NB4 (cell line): Measurements from ENCODE around the gene HOTAIR.

Experiments used
- CTCF ChIP-seq: IDR thresholded peaks from one replicate; pipeline ENCODE4 v1.5.1; 2012; ENCODE audit warnings: low read depth, low read length
- MYC ChIP-seq: IDR thresholded peaks from 2 replicates; pipeline ENCODE4 v1.6.1; 2011; ENCODE audit warnings: low read depth, low read length
- POLR2A ChIP-seq: IDR thresholded peaks from 2 replicates; pipeline ENCODE4 v1.6.1; 2011; ENCODE audit warnings: mild to moderate bottlenecking; ENCODE audit not compliant: insufficient read length; ENCODE audit errors: extremely low read depth

GRCh38 chr12:53990311-53991076 is 15.7 kb upstream of the HOTAIR start:
- TF ChIP-seq CTCF (no peak), POLR2A (no peak), MYC (no peak)
